ENCODE data around the gene CPN2.

DNA sequence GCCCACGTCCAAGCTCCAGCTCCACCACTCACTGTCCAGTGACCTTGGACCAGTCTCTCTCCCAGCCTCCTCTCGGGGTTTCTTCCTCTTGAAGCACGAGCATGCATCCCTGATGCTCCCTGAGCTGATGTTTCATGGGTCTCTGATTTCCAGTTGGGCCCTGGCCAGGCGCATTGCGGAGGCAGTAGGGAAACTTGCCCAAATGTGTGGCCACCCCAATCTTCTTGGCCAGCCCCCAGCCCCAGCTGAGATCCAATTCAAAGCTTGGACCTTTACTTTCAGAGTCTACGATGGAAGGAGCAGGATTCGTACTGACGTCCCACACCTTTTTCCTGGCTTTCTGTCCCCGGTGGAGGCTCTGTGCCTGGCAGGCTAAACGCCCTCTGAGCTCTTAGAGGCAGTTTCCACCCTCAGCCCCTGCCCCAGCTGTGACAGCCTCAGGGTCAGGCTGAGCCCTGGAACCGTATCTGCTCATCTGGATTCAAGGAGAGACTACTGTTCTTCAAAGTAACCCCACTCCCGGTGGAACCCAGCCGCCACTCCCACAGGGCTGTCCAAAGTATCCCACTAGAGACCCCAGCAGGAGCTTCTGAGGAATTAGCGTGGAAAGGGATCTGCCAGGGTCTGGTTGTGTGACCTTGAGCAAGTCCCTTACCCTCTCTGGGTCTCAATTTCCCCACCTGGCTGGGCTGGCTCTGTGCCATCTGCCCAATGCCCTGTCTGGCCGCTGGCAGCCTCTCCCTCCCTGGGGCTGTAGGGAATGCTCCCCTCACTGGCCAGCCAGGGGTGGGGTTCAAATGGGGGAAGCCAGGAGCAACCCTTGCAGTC, 37.4 kb downstream of the CPN2 start:
- TF ChIP-seq, protein P1, sequence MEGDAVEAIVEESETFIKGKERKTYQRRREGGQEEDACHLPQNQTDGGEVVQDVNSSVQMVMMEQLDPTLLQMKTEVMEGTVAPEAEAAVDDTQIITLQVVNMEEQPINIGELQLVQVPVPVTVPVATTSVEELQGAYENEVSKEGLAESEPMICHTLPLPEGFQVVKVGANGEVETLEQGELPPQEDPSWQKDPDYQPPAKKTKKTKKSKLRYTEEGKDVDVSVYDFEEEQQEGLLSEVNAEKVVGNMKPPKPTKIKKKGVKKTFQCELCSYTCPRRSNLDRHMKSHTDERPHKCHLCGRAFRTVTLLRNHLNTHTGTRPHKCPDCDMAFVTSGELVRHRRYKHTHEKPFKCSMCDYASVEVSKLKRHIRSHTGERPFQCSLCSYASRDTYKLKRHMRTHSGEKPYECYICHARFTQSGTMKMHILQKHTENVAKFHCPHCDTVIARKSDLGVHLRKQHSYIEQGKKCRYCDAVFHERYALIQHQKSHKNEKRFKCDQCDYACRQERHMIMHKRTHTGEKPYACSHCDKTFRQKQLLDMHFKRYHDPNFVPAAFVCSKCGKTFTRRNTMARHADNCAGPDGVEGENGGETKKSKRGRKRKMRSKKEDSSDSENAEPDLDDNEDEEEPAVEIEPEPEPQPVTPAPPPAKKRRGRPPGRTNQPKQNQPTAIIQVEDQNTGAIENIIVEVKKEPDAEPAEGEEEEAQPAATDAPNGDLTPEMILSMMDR (IDR thresholded peaks at IDR 0.05): no peak; the same call in 1 of the 2 replicates
- TF ChIP-seq POLR2AphosphoS5 (IDR thresholded peaks at IDR 0.05; ENCODE audit: low read depth, low read length) (no peak), SIN3A (IDR thresholded peaks at IDR 0.05; ENCODE audit: borderline replicate concordance, insufficient read depth, low read depth, low read length) (no peak)

Measured in Panc1 (cell line).